ENCODE results near the gene CDC42SE2. TPM values are rescaled to one million over a fixed set of nuclear protein-coding genes. Genes with fewer than 3 reads are reported as not detected.
"Not testable (repeated sequence)": the region's sequence is repeated elsewhere in the genome, so short reads cannot be mapped to it uniquely, and the experiment has no call there.

CDC42SE2 gene
- total RNA-seq, 1 experiment from 2014 or later: 46.1 TPM

GRCh38 chr5:131270809-131271208 is 7.0 kb downstream of the CDC42SE2 start:
- Histone ChIP-seq H3K4me1 (ENCODE audit: control insufficient read depth, insufficient read depth, low read length) (peaks cover 18% of the 10 kb centered on the region), H3K27ac (ENCODE audit: low read length) (peak overlapping the region; percentile 64), H3K4me3 (ENCODE audit: low read depth in 2 of 2, low read length in 2 of 2) (no peak overlapping the region), H3K36me3 (ENCODE audit: control insufficient read depth, insufficient read depth, low read length) (no peaks in the 10 kb centered on the region), H3K27me3 (ENCODE audit: control insufficient read depth, insufficient read depth, low read length) (no peaks in the 10 kb centered on the region), H3K9me3 (ENCODE audit: control insufficient read depth, insufficient read depth, low read depth, low read length) (no peaks in the 10 kb centered on the region)
- ATAC-seq: peak; percentile 82
- ChIA-PET POLR2A (interaction anchor here (1.0 kb wide), 1 partner anchor 9 kb away, joined by 3 read pairs; no protein-coding TSS in a partner anchor), CTCF (interaction anchor here (0.6 kb wide), 1 partner anchor 53 kb away, joined by 5 read pairs; no protein-coding TSS in a partner anchor)
- no peak for DNase-seq (ENCODE audit: low read depth, low spot score)
- intact Hi-C loops (cut with micrococcal nuclease; ENCODE audit: unreplicated experiment): loop anchor here (5.0 kb wide), 1 partner anchor 111 kb away; no protein-coding TSS in a partner anchor
- BruUV-seq (replicated peaks): TSS peak; percentile 15
- no peak for TF ChIP-seq CTCF (IDR thresholded peaks at IDR 0.05)
- TF ChIP-seq SIN3A (IDR thresholded peaks at IDR 0.05; ENCODE audit: borderline replicate concordance, insufficient read depth, low read depth, low read length): no peak
- no peak for TF ChIP-seq REST (IDR thresholded peaks at IDR 0.05; ENCODE audit: insufficient read depth in 1 of 2, low read depth in 2 of 2, low read length in 1 of 2)
- TF ChIP-seq POLR2AphosphoS5 (IDR thresholded peaks at IDR 0.05; ENCODE audit: low read depth, low read length): no peak
- no peak for TF ChIP-seq TCF7L2 (IDR thresholded peaks at IDR 0.05; ENCODE audit: low read depth, low read length)
- in situ Hi-C loops (cut with HindIII; ENCODE audit: low pct_unique_long_range_greater_than_20kb, low sequenced_read_pairs): no loop called here

GRCh38 chr5:131271888-131272287 is 8.0 kb downstream of the CDC42SE2 start:
- POLR2A ChIA-PET: not testable (repeated sequence)

GRCh38 chr5:131272307-131272706 is 8.5 kb downstream of the CDC42SE2 start:
- Histone ChIP-seq H3K36me3 (ENCODE audit: control insufficient read depth, insufficient read depth, low read length) (no peaks in the 10 kb centered on the region), H3K4me1 (ENCODE audit: control insufficient read depth, insufficient read depth, low read length) (peaks cover 19% of the 10 kb centered on the region), H3K27me3 (ENCODE audit: control insufficient read depth, insufficient read depth, low read length) (no peaks in the 10 kb centered on the region), H3K27ac (ENCODE audit: low read length) (no peak overlapping the region), H3K4me3 (ENCODE audit: low read depth in 2 of 2, low read length in 2 of 2) (no peak overlapping the region), H3K9me3 (ENCODE audit: control insufficient read depth, insufficient read depth, low read depth, low read length) (no peaks in the 10 kb centered on the region)
- intact Hi-C loops (cut with micrococcal nuclease; ENCODE audit: unreplicated experiment): loop anchor here (5.0 kb wide), 1 partner anchor 110 kb away; no protein-coding TSS in a partner anchor
- TF ChIP-seq SIN3A (IDR thresholded peaks at IDR 0.05; ENCODE audit: borderline replicate concordance, insufficient read depth, low read depth, low read length) (no peak), TCF7L2 (IDR thresholded peaks at IDR 0.05; ENCODE audit: low read depth, low read length) (no peak), CTCF (IDR thresholded peaks at IDR 0.05) (no peak), POLR2AphosphoS5 (IDR thresholded peaks at IDR 0.05; ENCODE audit: low read depth, low read length) (no peak), REST (IDR thresholded peaks at IDR 0.05; ENCODE audit: insufficient read depth in 1 of 2, low read depth in 2 of 2, low read length in 1 of 2) (no peak)
- DNase-seq (ENCODE audit: low read depth, low spot score): no peak
- POLR2A ChIA-PET: no interaction called here
- BruUV-seq (replicated peaks): TSS peak; percentile 39
- ATAC-seq: no peak
- in situ Hi-C loops (cut with HindIII; ENCODE audit: low pct_unique_long_range_greater_than_20kb, low sequenced_read_pairs): no loop called here
- CTCF ChIA-PET: no interaction called here

More at GRCh38 chr5:131271888-131272287, 8.0 kb downstream of the CDC42SE2 start:
- H3K36me3 ChIP-seq (ENCODE audit: control insufficient read depth, insufficient read depth, low read length); H3K27me3 ChIP-seq (ENCODE audit: control insufficient read depth, insufficient read depth, low read length); BruUV-seq (replicated peaks); H3K4me3 ChIP-seq (ENCODE audit: low read depth in 2 of 2, low read length in 2 of 2); in situ Hi-C loops (cut with HindIII; ENCODE audit: low pct_unique_long_range_greater_than_20kb, low sequenced_read_pairs); CTCF ChIA-PET; DNase-seq (ENCODE audit: low read depth, low spot score); H3K9me3 ChIP-seq (ENCODE audit: control insufficient read depth, insufficient read depth, low read depth, low read length): not testable (repeated sequence)
- H3K27ac ChIP-seq (ENCODE audit: low read length): 0 out of 2 replicates have a peak overlapping the region, but pooled peaks have one; percentile 64
- peaks cover 18% of the 10 kb centered on the region for H3K4me1 ChIP-seq (ENCODE audit: control insufficient read depth, insufficient read depth, low read length)
- peak; percentile 17; the same call in 1 of the 2 replicates for ATAC-seq
- intact Hi-C loops (cut with micrococcal nuclease; ENCODE audit: unreplicated experiment): loop anchor here (5.0 kb wide), 1 partner anchor 110 kb away; no protein-coding TSS in a partner anchor
